ENCODE results near the gene MAGI2.

DNA sequence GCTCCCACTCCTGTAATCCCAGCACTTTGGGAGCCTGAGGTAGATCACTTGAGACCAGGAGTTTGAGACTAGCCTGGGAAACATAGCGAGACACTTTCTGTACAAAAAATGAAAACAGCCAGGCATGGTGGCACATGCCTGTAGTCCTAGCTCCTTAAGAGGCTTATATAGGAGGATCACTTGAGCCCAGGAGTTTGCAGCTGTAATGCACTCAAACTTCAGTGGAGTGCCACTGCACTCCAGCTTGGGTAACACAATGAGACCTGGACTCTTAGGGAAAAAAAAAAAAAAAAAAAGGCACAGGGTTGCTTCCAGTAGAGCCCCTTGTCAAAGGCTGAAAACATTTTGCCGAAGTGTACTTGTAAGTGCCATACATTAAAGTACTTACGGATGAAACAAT, 1459.6 kb downstream of the MAGI2 start:
- TF ChIP-seq POLR2A (IDR thresholded peaks at IDR 0.05), result no peak
- TF ChIP-seq, protein P1, sequence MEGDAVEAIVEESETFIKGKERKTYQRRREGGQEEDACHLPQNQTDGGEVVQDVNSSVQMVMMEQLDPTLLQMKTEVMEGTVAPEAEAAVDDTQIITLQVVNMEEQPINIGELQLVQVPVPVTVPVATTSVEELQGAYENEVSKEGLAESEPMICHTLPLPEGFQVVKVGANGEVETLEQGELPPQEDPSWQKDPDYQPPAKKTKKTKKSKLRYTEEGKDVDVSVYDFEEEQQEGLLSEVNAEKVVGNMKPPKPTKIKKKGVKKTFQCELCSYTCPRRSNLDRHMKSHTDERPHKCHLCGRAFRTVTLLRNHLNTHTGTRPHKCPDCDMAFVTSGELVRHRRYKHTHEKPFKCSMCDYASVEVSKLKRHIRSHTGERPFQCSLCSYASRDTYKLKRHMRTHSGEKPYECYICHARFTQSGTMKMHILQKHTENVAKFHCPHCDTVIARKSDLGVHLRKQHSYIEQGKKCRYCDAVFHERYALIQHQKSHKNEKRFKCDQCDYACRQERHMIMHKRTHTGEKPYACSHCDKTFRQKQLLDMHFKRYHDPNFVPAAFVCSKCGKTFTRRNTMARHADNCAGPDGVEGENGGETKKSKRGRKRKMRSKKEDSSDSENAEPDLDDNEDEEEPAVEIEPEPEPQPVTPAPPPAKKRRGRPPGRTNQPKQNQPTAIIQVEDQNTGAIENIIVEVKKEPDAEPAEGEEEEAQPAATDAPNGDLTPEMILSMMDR (IDR thresholded peaks at IDR 0.05), result no peak

All from esophagus squamous epithelium (tissue), 4 donors.